Smooth muscle cell (in vitro differentiated cells): ENCODE measurements around the gene PPP2R3B. TPM values are rescaled to one million over a fixed set of nuclear protein-coding genes. Genes with fewer than 3 reads are reported as not detected.

Source experiments
- DNase-seq: peaks from one replicate; lab custom pipeline; 2025; ENCODE audit not compliant: unreplicated experiment; lab: John Stamatoyannopoulos, UW
- H2AFZ ChIP-seq: fragments of 200-600 bp; sonication (generic); 2 replicates; pipeline ENCODE4 v1.6.0; 2016; ENCODE audit warnings: antibody characterized with exemption, low read depth, mild to moderate bottlenecking
- H3F3A ChIP-seq: fragments of 200-600 bp; sonication (generic); 2 replicates; pipeline ENCODE4 v1.6.0; 2017; ENCODE audit warnings: antibody characterized with exemption, low read depth
- H3K27ac ChIP-seq: fragments of 200-600 bp; sonication (generic); 2 replicates; pipeline ENCODE4 v1.5.1; 2016; ENCODE audit warnings: low read depth, mild to moderate bottlenecking
- H3K27me3 ChIP-seq: fragments of 200-600 bp; sonication (generic); 2 replicates; pipeline ENCODE4 v1.6.1; 2016; ENCODE audit warnings: low read depth, mild to moderate bottlenecking
- H3K36me3 ChIP-seq: fragments of 200-600 bp; sonication (generic); 2 replicates; pipeline ENCODE4 v1.5.1; 2016; ENCODE audit warnings: low read depth
- H3K4me1 ChIP-seq: fragments of 200-600 bp; sonication (generic); 2 replicates; pipeline ENCODE4 v1.5.1; 2016; ENCODE audit warnings: low read depth
- H3K4me2 ChIP-seq: fragments of 200-600 bp; sonication (generic); 2 replicates; pipeline ENCODE4 v1.6.0; 2016; ENCODE audit warnings: mild to moderate bottlenecking
- H3K4me3 ChIP-seq: fragments of 200-600 bp; sonication (generic); 2 replicates; pipeline ENCODE4 v1.5.1; 2016; ENCODE audit warnings: mild to moderate bottlenecking
- H3K79me2 ChIP-seq: fragments of 200-600 bp; sonication (generic); 2 replicates; pipeline ENCODE4 v1.6.0; 2016; ENCODE audit warnings: low read depth, mild to moderate bottlenecking
- H3K9ac ChIP-seq: fragments of 200-600 bp; sonication (generic); 2 replicates; pipeline ENCODE4 v1.6.0; 2016; ENCODE audit warnings: low read depth
- H3K9me3 ChIP-seq: fragments of 200-600 bp; sonication (generic); replicated peaks from 2 replicates; pipeline ENCODE4 v1.5.1; 2016; ENCODE audit warnings: low read depth
- H4K20me1 ChIP-seq: fragments of 200-600 bp; sonication (generic); 2 replicates; pipeline ENCODE4 v1.6.0; 2016; ENCODE audit warnings: low read depth
- CTCF ChIP-seq: fragments of 200-600 bp; sonication (generic); IDR thresholded peaks from 2 replicates; pipeline ENCODE4 v1.5.1; 2017; ENCODE audit warnings: borderline replicate concordance, mild to moderate bottlenecking, antibody characterized with exemption; ENCODE audit not compliant: insufficient read depth, poor library complexity, severe bottlenecking
- WGBS: methylation state at CpG from one replicate; pipeline ENCODE4 v1.1.7; 2016; ENCODE audit warnings: low lambda C conversion rate; 5-methylcytosine and 5-hydroxymethylcytosine counted together
- polyA plus RNA-seq: library from polyadenylated mRNA; unstranded; fragments of >200 nt; fragmentation: Nextera tagmentation; extraction: Ambion mirVana; gene quantifications from 2 replicates; pipeline ENCODE4 v1.2.1, GENCODE V29; 2016
- total RNA-seq: library from RNA; depleted of rRNA; stranded (reverse); fragments of >200 nt; gene quantifications from 2 replicates; pipeline ENCODE4 v1.2.3, GENCODE V29; 2014

PPP2R3B gene
- total and polyA plus RNA-seq, 2 experiments from 2014 or later, result 15.2 to 25.1 TPM

- Histone ChIP-seq H3K27me3 (no peaks in the 10 kb centered on the region), H3K36me3 (peaks cover 8% of the 10 kb centered on the region), H3K27ac (no peak overlapping the region), H3K4me3 (no peak overlapping the region), H2AFZ (no peak overlapping the region), H3K9me3 (no peaks in the 10 kb centered on the region), H3K4me2 (no peak overlapping the region), H3K9ac (no peak overlapping the region), H3F3A (peaks cover 10% of the 10 kb centered on the region), H4K20me1 (no peaks in the 10 kb centered on the region), H3K4me1 (no peaks in the 10 kb centered on the region), H3K79me2 (no peaks in the 10 kb centered on the region)
- WGBS, result 93% methylated on average over 19 of the region's 19 CpGs
- TF ChIP-seq CTCF, result no peak
- DNase-seq, result no peak
These were observed 83.7 kb downstream of the PPP2R3B start for GRCh38 chrX:302975-303374.

GRCh38 chrX:300334-300733 is 86.4 kb downstream of the PPP2R3B start:
- DNase-seq, result no peak
- Histone ChIP-seq H3K4me3 (no peak overlapping the region), H3K27me3 (no peaks in the 10 kb centered on the region), H3F3A (no peaks in the 10 kb centered on the region), H3K36me3 (no peaks in the 10 kb centered on the region), H3K9me3 (no peaks in the 10 kb centered on the region), H3K79me2 (no peaks in the 10 kb centered on the region), H2AFZ (no peak overlapping the region), H3K27ac (no peak overlapping the region), H3K4me2 (no peak overlapping the region), H3K9ac (no peak overlapping the region), H4K20me1 (no peaks in the 10 kb centered on the region), H3K4me1 (no peaks in the 10 kb centered on the region)
- TF ChIP-seq CTCF, result no peak
- WGBS, result 97% methylated on average over 8 of the region's 8 CpGs

- no peak overlapping the region for H3K4me3 ChIP-seq
- 97% methylated on average over 36 of the region's 36 CpGs for WGBS
- no peak for DNase-seq
These were observed 87.7 kb downstream of the PPP2R3B start for GRCh38 chrX:298993-299392.

More at GRCh38 chrX:298993-299392, 87.7 kb downstream of the PPP2R3B start:
- no peaks in the 10 kb centered on the region for H3K79me2 ChIP-seq
- no peak overlapping the region for H3K27ac ChIP-seq
- H3F3A ChIP-seq, result no peaks in the 10 kb centered on the region
- no peaks in the 10 kb centered on the region for H3K36me3 ChIP-seq
- no peaks in the 10 kb centered on the region for H3K4me1 ChIP-seq
- no peak overlapping the region for H3K9ac ChIP-seq
- no peaks in the 10 kb centered on the region for H4K20me1 ChIP-seq
- no peak overlapping the region for H2AFZ ChIP-seq
- no peak overlapping the region for H3K4me2 ChIP-seq
- no peaks in the 10 kb centered on the region for H3K9me3 ChIP-seq
- H3K27me3 ChIP-seq, result no peaks in the 10 kb centered on the region
- no peak for TF ChIP-seq CTCF
